DMS 273 (cell line): ENCODE results near the gene TTC33.
"Not testable (repeated sequence)": the region's sequence is repeated elsewhere in the genome, so short reads cannot be mapped to it uniquely, and the experiment has no call there.

Experiments
- DNase-seq: peaks from one replicate; lab custom pipeline; 2025; ENCODE audit not compliant: unreplicated experiment; lab: John Stamatoyannopoulos, UW

Gene TTC33

GRCh38 chr5:40654377-40654991, 101.3 kb downstream of the TTC33 start:
- DNase-seq = no peak

- DNase-seq = no peak
Measured at GRCh38 chr5:40653221-40654022, 102.3 kb downstream of the TTC33 start.

- no peak for DNase-seq
Measured at GRCh38 chr5:40652441-40653220, 103.1 kb downstream of the TTC33 start.

- DNase-seq = no peak
Measured at GRCh38 chr5:40651201-40651600, 104.6 kb downstream of the TTC33 start.

- DNase-seq = no peak
Measured at GRCh38 chr5:40649463-40650030, 106.2 kb downstream of the TTC33 start.

GRCh38 chr5:40648150-40648549, 107.6 kb downstream of the TTC33 start:
- DNase-seq = no peak

- no peak for DNase-seq
Measured at GRCh38 chr5:40646266-40646665, 109.5 kb downstream of the TTC33 start.

- not testable (repeated sequence) for DNase-seq
Measured at GRCh38 chr5:40639531-40639930, 116.2 kb downstream of the TTC33 start.

GRCh38 chr5:40634593-40634992, 121.2 kb downstream of the TTC33 start:
- no peak for DNase-seq

- DNase-seq = no peak
Measured at GRCh38 chr5:40634154-40634553, 121.6 kb downstream of the TTC33 start.

GRCh38 chr5:40631236-40631635, 124.5 kb downstream of the TTC33 start:
- DNase-seq = no peak

- DNase-seq = no peak
Measured at GRCh38 chr5:40630126-40630525, 125.6 kb downstream of the TTC33 start.

- no peak for DNase-seq
Measured at GRCh38 chr5:40628407-40628806, 127.4 kb downstream of the TTC33 start.

GRCh38 chr5:40627706-40628105, 128.1 kb downstream of the TTC33 start:
- no peak for DNase-seq

- DNase-seq = no peak
Measured at GRCh38 chr5:40626801-40627200, 129.0 kb downstream of the TTC33 start.

- no peak for DNase-seq
Measured at GRCh38 chr5:40623480-40624420, 132.0 kb downstream of the TTC33 start.

GRCh38 chr5:40622463-40623252, 133.1 kb downstream of the TTC33 start:
- no peak for DNase-seq

- no peak for DNase-seq
Measured at GRCh38 chr5:40619421-40619820, 136.3 kb downstream of the TTC33 start.

GRCh38 chr5:40618926-40619325, 136.8 kb downstream of the TTC33 start:
- no peak for DNase-seq

- DNase-seq = no peak
Measured at GRCh38 chr5:40616781-40617180, 139.0 kb downstream of the TTC33 start.
